EH (cell line): ENCODE results near the gene ARMC9.
"Not testable (repeated sequence)": the region's sequence is repeated elsewhere in the genome, so short reads cannot be mapped to it uniquely, and the experiment has no call there.

Experiments
- DNase-seq: peaks from one replicate; pipeline ENCODE4 v3.0.0-alpha.2; 2015; ENCODE audit warnings: low read depth

The ARMC9 gene

GRCh38 chr2:231342061-231342711 is 143.8 kb downstream of the ARMC9 start:
- DNase-seq = no peak

- no peak for DNase-seq
Observed at GRCh38 chr2:231343006-231343710, 144.7 kb downstream of the ARMC9 start.

DNA sequence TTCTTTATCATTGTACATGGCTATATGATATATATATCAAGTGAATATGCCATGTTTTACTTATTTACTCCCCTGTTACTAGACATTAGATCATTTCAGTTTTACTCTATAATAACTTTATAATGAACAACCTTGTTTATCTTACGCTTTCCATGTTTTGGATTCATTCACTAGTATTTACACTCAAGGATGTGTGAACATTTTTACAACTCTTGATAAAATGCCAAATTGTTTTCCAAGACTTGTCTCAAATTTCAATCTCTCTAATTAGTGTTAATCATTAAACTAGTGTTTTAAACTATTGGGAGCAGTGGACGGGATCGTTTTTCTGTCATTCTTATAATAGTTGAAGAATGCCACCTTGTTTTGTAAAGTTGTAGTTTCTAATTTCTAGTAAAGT is 145.6 kb downstream of the ARMC9 start:
- DNase-seq = no peak

- DNase-seq = no peak
Observed at GRCh38 chr2:231344851-231345250, 146.4 kb downstream of the ARMC9 start.

DNA sequence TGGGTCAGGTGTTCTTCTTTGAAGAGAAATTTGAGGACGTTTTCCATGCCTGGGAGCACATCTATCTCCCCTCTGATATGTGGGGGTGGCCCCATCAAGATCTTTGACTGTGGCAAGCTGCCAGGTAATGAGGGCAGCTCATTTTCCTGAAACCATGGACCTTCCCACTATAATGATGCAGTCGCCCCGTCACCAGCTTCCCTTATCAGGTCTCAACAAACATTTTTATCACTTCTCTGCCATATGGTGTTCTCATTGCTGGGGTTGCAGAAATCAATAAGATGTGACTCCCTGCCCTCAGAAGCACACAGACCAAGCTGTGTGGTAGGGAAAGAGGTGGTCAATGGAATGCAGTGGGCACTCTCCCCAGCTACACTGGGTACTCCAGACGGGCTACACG is 148.7 kb downstream of the ARMC9 start:
- DNase-seq = no peak

DNA sequence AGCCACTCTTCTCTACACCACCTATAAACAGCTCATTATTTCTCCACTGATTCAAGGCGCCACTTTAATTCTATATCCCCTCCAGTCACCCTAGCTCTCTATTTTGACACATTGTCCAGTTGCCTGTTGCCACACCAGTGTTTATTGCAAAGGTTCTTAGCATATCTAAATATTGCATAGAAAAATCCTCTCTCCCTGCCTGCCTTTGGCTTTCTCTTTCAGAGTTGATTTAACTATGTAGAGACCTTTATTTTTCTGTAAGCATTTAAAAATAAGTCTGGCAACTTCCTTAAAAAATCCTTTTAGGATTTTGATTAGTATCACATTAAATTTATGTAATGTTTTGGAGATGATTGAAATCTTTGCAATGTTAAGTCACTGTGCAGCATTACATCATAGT is 149.2 kb downstream of the ARMC9 start:
- no peak for DNase-seq

- peak; percentile 54 for DNase-seq
Observed at GRCh38 chr2:231348173-231348572, 149.7 kb downstream of the ARMC9 start.

DNA sequence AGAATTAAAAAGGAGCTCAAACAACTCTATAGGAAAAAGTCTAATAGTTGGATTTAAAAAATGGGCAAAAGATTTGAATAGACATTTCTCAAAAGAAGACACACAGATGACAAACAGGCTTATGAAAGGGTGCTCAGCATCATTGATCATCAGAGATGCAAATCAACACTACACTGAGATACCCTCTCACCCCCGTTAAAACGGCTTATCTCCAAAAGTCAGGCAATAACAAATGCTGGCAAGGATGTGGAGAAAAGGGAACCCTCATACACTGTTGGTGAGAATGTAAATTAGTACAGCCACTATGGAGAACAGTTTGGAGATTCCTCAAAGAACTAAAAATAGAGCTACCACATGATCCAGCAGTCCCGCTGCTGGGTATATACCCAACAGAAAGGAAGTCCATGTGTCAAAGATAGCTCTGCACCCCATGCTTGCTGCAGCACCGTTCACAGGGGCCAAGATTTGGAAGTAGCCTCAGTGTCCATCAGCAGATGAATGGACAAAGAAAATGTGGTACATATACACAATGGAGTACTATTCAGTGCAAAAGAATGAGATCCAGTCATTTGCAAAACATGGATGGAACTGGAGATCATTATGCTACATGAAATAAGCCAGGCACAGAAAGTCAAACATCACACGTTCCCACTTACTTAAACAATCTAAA is 150.4 kb downstream of the ARMC9 start:
- peak; percentile 14 for DNase-seq

DNA sequence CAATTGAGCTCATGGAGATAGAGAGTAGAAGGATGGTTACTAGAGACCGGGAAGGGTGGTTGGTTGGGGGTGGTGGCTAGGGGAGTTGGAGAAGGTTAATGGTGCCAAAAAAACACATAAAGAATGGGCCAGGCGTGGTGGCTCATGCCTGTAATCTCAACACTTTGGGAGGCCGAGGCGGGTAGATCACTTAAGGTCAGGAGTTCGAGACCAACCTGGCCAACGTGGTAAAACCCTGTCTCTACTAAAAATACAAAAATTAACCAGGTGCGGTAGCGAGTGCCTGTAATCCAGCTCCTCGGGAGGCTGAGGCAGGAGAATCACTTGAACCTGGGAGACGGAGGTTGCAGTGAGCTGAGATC is 150.9 kb downstream of the ARMC9 start:
- not testable (repeated sequence) for DNase-seq

DNA sequence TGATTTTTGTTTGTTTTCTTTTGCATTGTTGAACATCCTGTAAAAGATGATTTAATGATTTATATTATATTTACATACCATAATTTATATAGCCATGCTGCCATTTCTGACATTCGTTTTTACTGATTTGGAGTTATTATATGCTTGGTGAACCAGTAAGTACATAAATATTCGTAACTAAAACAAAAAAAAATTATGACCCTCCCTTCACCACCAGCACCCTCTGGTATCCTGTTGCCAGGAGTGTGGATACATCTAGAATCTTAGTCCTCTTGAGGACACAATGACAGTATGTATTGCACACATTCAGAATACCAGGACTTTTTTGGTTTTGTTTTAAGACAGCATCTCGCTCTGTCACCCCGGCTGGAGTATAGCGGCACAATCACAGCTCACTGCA is 153.2 kb downstream of the ARMC9 start:
- DNase-seq = no peak

DNA sequence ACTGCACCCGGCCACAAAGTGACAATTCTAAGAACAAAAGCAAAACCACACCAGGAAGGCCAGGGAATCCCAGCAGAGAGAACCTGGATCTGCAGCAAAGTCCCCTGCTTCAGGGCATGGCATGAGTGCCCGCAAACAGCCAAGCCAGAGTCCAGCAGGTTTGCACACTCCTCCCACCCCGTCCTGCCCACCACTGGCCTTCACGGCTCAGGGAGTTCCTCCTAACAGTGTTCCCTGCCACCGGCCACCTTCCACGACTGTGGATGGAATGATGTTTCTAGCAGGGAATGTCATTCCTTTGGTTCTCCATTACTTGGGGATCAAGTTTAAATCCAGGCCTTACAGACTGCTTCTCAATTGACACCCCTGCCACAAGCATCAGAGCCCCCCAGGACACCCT is 155.0 kb downstream of the ARMC9 start:
- no peak for DNase-seq

GRCh38 chr2:231355508-231356465 is 157.4 kb downstream of the ARMC9 start:
- no peak for DNase-seq

DNA sequence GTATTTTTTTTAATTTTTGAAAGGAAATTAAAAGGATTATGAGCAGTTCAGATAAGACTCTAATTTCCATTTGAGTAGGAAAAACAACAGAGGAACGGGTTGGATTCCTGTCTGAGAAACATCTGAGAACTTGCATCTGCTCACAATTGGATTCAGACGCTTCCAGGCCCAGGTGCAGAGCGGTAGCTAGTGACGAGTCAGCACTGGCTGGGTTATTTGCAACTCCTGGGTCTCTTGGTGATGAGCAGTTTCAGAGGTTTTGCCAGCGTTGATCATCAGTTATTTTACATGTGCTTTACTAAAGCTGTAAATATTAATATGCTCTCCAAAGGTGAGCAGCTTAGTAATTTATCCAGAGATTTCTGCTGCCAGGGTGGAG is 158.0 kb downstream of the ARMC9 start:
- no peak for DNase-seq

- DNase-seq = no peak
Observed at GRCh38 chr2:231357048-231357447, 158.6 kb downstream of the ARMC9 start.

GRCh38 chr2:231357931-231358330 is 159.5 kb downstream of the ARMC9 start:
- DNase-seq = no peak

GRCh38 chr2:231359441-231359840 is 161.0 kb downstream of the ARMC9 start:
- DNase-seq = no peak

DNA sequence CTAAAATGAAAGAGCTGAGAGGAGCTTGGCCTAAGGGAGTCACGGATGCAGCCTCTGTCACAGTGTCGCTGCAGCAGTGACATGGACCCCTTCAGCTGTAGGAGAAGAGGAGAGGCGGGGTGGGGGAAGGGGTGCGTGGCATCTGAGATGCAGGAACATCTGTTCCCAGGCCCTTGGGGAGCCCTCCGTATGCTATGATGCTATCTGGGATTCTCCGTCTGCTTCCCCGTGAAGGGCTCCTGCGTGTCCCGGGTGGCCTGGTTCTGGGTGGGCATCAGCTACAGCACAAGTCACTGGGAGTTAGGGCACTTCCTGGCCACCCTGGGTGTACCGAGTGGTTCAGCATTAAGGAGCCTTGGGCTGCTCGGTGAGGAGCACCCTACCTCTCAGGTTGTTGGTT is 161.5 kb downstream of the ARMC9 start:
- DNase-seq = no peak

GRCh38 chr2:231360401-231360800 is 162.0 kb downstream of the ARMC9 start:
- no peak for DNase-seq

- no peak for DNase-seq
Observed at GRCh38 chr2:231360881-231361371, 162.5 kb downstream of the ARMC9 start.

DNA sequence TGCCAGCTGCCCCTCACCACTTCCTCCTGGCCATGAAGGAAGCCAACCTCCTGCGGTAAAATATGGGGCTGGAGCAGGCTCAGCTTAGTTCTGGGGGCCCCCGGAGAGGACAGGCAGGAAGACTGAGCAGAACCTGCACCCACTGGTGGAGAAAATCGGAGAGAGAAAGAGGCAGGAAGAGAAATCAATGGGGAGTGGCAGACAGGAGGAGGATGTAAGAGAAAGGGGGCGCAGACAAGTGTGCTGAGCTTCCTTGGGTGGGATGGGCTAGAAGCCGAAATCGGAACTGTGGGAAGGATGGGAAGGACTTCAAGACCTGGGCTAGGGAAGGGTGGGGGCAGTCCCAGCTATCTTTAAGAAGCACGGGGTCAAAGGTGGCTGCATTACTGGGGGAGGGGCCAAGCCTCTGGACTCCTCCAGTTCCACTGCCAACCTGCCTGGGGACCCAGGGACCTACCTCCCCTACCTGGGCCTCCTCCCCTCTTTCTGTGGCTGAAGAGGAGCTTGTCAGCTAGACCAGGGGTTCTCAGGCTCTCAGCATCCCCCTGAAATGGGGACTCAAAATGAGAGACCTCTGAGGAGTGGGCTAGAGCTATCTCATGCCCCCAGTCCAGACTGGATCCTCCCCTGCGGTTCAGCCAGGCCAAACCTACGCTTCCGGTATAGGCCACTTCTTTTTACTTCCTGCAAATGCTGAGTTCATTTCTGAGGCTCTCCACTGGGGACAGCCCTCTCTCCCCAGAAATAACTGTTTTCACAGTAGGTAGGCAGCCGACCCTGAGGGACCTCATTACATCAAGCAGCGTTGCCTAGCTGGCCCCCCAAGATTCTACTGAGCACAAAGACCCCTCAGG is 163.5 kb downstream of the ARMC9 start:
- no peak for DNase-seq

DNA sequence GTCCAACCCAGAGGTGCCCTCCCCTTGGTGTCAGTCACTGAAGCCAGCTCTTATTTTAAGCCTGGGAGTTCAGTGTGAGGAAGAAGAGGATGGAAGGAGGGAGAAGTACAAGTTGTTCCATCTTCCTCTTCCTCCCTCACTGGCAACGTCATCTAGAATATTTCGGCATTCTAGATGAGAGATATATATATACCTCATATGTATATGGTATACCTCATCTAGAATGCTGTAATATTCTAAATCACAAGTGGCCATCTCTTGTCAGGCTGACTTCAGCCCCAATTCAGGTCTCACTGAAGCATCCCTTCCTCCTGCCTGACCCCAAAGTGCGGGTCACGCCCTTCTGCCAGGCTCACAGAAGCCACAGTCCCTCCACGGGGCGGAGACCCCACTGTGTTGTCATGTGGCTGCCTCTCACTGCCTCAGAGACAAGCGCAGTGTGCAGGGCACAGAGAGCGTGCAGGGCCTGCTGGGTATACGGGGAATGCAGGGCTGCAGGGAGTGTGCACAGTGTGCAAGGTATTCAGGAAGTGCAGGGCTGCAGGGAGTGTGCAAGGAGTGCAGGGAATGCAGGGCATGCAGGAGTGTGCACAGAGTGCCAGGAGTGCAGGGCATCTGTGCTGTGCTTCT is 164.2 kb downstream of the ARMC9 start:
- DNase-seq = no peak
